Measurements from ENCODE around the gene FNTB.

DNA sequence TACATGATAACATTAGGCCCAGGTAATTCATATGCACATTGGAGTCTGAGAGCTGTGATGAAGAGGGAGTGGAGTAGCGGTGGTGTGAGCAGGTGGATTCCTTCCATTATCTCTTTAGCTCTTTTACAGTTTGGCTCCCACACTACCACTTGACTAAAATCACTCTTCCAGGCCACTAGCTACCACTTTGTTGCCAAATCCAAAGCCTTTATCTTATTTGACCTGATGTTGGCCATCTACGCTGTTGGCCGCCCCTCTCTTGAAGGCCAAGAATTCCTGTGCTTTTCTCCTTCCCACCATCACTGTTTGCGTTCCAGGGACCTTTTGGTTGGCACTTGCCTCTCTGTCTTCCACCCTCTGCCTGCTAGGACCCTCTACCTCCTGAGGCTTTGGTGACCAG is 119.6 kb downstream of the FNTB start:
- TF ChIP-seq, protein P1, sequence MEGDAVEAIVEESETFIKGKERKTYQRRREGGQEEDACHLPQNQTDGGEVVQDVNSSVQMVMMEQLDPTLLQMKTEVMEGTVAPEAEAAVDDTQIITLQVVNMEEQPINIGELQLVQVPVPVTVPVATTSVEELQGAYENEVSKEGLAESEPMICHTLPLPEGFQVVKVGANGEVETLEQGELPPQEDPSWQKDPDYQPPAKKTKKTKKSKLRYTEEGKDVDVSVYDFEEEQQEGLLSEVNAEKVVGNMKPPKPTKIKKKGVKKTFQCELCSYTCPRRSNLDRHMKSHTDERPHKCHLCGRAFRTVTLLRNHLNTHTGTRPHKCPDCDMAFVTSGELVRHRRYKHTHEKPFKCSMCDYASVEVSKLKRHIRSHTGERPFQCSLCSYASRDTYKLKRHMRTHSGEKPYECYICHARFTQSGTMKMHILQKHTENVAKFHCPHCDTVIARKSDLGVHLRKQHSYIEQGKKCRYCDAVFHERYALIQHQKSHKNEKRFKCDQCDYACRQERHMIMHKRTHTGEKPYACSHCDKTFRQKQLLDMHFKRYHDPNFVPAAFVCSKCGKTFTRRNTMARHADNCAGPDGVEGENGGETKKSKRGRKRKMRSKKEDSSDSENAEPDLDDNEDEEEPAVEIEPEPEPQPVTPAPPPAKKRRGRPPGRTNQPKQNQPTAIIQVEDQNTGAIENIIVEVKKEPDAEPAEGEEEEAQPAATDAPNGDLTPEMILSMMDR (IDR thresholded peaks at IDR 0.05) = no peak
- TF ChIP-seq POLR2A (IDR thresholded peaks at IDR 0.05) = no peak
